A172 (cell line): ENCODE results near the gene PWP2. TPM values are rescaled to one million over a fixed set of nuclear protein-coding genes. Genes with fewer than 3 reads are reported as not detected.
"Not testable (repeated sequence)": the region's sequence is repeated elsewhere in the genome, so short reads cannot be mapped to it uniquely, and the experiment has no call there.

Source experiments
- DNase-seq: peaks from one replicate; pipeline ENCODE4 v3.0.0-alpha.2; 2015; ENCODE audit warnings: low spot score
- total RNA-seq: library from RNA; depleted of rRNA; stranded (reverse); fragments of >200 nt; shearing (Covaris generic); gene quantifications from 2 replicates; pipeline ENCODE4 v1.2.3, GENCODE V29; 2014

PWP2 gene
- total RNA-seq, 1 experiment from 2014 or later = 44.4 TPM

DNA sequence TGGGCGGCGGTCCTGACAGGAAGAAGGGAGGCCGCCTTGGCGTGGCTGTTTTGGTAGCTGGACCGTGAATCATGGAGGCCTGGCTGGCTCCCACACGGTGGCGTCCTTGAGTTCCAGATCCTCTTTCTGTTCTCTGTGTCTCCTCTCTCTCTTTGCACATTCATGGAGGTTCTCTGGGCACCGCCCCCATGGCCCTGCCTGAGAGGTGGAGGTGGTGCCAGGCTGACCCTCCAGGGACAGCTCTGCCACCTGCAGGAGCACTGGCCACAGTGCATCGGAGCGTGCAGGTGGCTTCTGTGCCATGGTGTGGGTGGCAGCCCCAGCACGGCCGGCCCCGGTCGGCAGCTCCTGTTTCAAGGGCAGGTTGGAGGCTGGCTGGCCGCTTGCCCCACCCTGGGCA, 30.8 kb downstream of the PWP2 start:
- not testable (repeated sequence) for DNase-seq

- DNase-seq = not testable (repeated sequence)
Observed at GRCh38 chr21:44139787-44140551, 32.8 kb downstream of the PWP2 start.

DNA sequence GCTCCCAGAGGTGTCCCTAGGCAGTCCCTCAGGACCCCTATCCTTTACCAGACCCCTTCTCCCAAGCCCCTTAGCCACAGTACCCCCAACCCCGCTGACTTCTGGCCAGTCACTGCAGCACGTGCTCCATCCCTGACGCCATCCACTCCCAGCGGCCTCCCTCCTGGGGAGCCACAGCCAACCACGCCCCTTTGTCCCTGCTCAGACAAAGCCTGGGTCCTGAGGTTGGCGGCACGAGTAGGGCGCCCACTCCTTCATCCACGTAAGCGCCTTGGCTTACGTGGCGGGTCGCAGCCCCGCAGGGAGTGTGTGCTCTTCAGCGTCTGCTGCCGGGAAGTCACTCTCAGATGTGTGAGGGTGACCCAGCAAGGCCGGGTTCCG, 33.3 kb downstream of the PWP2 start:
- DNase-seq = not testable (repeated sequence)

DNA sequence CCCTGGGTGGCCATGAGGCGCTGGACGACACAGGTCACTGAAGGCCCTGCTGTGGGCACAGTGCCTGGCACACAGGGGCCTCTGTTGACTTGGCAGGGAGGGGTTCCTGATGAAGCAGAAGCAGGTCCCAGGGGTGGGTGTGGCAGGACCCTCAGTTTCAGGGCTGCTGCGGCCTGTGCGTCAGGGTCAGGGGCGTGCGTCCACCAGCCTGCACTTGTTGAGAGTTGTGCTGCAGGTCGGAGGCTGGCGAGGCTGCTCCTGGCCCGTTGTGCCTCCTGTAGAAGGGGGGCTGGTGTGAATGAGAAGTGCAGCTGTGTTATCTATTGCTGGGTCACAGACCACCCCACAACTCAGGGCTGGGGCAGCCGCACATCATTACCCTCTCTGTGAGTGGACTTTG, 35.3 kb downstream of the PWP2 start:
- not testable (repeated sequence) for DNase-seq

GRCh38 chr21:44143380-44143779, 36.2 kb downstream of the PWP2 start:
- not testable (repeated sequence) for DNase-seq

GRCh38 chr21:44143996-44144395, 36.8 kb downstream of the PWP2 start:
- not testable (repeated sequence) for DNase-seq

DNA sequence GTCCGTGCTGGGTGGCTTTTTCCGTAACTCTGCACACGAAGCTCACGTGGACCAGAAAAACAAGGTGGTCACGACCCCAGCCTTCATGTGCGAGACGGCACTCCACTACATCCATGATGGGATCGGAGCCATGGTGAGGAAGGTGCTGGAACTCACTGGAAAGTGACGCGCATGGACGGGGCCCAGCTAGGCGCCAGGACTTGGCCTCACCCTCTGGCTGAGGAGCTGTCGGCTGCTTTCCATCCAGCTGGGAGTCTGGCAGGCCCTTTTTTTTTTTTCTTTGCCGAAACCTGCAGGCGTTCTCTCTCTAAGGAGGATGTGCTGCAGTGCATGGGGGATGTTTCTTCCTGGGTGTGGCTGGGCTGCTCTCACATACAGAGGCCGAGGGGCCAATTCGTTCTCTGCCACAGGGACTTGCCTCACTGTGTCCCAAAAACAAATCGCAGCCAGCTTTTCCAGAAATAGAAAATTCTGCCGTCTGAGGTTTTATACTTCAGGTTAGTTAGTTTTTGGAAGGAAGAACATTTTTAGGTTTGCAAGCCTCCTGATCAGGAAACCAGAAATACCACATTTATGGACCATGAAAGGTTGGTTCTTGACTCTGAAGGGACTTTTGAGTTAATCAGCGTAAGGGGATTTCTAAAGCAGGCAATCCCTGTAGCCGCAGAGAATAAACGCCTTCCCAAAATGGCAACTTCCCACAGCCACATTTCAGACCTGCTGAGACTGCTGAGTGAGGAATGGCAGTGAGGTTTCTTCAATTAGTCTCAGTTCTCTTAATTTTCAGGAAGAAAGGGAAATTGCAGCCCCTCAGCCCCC, 37.8 kb downstream of the PWP2 start:
- DNase-seq = not testable (repeated sequence)

DNA sequence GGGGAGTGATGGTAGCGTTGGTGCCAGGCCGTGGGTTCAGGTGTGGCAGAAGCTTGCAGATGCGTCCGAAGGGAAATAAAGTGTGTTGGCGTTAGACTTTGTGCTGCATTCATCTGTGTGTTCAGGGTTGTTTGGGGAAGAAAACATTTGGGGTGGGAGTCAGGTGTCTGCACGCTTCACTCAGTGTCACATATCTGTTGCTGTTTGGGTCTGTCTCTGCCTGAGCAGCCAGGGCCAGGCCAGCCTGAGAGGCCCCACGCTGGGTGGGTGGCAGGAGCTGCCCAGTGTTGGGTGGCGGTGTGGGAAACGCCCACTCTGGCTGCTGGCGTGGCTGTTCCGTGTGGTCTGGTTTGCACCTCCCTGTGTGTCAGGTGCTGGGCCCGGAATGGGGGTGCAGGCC, 38.4 kb downstream of the PWP2 start:
- not testable (repeated sequence) for DNase-seq

DNA sequence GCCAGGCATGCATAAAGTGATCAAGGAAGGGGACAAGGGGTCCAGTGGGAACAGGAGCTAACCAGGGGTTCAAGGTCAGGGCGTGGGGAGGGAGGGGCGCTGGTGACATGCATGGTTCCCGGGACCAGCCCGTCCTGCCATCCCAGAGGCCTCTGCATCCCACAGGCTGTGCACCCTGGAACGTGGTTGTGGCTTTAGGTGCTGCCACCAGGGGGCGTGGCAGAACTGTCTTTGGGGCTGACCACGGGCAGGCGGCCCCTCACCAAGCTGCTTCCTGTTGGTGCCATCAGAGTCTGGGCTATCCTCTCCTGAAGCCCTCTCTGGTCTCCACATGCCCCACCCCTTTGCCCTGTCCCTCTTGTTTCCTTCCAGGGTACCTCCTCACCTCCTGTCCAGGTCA, 39.9 kb downstream of the PWP2 start:
- DNase-seq = not testable (repeated sequence)

DNA sequence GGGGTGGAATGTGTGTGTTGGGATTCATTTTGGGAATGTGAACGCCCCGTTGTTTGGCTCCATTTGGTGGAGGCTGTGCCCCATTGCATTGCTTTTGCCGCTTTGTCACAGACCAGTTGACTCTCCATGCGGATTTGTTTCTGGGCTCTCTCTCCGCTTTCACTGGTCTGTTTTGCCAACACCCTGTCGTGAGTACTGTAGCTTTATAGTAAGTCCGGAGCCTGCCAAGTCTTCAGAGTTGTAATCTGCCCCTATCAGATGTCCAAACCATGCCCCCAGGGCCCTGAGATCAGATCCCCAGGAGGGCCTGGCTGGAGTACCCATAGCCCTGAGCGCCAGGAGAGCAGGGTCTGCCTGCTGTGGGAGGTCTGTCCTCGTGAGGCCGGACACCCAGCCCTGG, 43.1 kb downstream of the PWP2 start:
- DNase-seq = not testable (repeated sequence)

DNA sequence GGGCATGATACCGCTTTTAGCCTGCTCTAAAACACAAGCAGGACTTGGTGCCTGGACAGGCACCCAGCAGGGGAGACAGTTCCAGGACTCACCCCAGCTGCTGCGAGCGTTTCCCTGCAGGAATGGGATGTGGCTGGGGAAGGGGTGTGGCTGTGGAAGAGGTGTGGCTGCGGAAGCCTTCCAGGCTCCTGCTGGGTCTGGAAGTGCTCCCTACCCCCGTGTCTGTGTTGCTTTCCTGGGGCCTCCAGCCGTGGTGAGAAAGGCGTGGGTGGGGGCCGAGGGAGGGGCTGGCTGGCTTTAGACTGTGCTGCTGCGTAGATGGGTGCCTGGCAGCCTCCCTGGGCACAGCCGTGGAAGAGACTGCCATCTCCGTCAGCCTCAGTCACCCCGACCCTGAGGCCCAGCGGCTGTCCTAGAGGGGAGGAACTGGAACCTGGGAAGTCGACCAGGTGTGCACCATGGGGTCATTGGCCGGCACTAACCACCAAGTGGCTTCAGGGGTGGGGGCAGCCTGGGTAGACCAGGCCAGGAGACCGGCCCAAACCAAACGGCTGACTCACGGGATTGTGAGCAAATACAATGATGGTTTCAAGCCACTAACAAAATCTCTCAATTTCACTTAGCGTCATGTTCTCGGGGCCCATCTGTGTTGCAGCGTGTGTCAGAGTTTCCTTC, 46.2 kb downstream of the PWP2 start:
- DNase-seq = peak; percentile 17

DNA sequence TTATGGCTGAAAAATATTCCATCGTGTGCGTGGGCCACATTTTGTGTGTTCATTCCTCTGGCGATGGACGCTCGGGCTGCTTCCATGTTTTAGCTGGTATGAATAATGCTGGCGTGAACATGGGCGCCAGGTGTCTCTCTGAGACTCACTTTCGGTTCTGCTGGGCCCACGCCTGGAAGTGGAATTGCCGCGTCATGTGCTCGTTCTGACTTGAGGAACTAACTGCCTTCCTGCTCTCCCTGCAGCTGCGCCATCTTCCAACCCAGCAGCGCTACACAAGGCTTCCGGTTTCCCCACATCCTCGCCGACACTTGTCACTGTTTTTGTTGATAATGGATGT, 46.7 kb downstream of the PWP2 start:
- DNase-seq = not testable (repeated sequence)

DNA sequence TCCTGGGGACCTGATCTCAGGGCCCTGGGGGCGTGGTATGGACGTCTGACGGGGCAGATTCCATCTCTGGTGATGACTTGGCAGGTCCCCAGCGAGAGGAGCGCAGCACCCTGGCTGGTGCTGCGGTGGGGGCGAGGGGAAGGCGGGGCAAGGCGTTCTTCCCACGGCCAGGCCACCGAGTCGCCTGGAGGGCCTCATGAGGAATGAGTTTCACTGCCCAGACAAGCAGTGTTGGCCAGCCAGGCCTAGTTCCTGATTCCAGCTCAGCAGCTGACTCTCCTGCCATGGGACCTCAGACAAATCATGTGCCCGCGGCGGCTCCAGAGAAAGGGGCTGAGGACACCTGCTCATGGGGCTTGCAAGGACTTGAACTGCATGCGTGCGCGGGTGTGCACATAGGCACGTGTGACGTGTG, 47.6 kb downstream of the PWP2 start:
- not testable (repeated sequence) for DNase-seq

- not testable (repeated sequence) for DNase-seq
Observed at GRCh38 chr21:44155231-44155993, 48.2 kb downstream of the PWP2 start.

- DNase-seq = not testable (repeated sequence)
Observed at GRCh38 chr21:44155994-44156380, 48.8 kb downstream of the PWP2 start.

DNA sequence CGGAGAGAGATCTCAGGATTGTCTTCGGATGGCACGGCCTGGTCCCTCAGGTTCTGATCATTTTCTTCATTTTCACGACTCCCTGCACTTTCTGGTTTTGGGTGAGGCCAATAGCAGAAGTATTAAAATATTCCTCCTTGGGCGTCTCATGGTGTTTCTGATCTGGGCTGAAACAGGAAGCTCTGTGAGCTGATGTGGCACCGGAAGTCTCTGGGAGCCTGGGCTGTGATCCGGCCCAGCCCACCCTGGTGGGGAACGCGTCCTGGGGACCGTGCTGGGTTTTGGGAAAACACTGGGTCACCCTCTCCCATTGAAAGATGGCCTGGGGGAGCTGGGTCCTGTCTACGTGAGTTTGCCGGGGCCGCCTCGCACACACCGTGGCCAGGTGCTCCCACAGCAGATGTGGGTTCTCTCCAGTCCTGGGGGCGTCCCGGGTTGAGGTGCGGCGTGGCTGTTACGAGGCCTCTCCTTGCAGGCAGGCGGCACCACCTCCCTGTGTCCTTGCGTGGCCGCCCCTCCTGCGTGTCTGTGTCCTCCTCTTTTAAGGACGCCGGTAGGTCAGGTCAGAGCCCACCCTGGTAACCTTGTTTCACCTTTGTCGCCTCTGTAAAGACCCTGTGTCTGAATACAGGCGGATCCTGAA, 50.4 kb downstream of the PWP2 start:
- DNase-seq = not testable (repeated sequence)

DNA sequence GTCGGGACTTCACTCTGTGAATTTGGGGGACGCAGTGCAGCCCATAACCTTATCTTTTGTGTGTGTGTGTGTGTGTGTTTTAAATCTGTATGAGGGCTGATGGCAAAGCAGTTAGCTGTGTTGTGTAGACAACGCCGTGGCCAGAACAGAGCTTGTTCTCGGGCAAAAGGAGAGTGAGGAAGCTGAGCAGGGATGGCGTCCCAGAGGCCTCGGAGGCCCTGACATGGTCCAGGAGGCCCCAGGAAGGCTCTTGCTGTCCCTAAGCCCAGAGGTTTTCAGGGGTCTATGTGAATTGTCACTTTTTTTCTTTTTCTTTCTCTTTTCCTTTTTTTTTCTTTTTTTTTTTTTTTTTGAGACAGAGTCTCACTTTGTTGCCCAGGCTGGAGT, 50.9 kb downstream of the PWP2 start:
- not testable (repeated sequence) for DNase-seq

DNA sequence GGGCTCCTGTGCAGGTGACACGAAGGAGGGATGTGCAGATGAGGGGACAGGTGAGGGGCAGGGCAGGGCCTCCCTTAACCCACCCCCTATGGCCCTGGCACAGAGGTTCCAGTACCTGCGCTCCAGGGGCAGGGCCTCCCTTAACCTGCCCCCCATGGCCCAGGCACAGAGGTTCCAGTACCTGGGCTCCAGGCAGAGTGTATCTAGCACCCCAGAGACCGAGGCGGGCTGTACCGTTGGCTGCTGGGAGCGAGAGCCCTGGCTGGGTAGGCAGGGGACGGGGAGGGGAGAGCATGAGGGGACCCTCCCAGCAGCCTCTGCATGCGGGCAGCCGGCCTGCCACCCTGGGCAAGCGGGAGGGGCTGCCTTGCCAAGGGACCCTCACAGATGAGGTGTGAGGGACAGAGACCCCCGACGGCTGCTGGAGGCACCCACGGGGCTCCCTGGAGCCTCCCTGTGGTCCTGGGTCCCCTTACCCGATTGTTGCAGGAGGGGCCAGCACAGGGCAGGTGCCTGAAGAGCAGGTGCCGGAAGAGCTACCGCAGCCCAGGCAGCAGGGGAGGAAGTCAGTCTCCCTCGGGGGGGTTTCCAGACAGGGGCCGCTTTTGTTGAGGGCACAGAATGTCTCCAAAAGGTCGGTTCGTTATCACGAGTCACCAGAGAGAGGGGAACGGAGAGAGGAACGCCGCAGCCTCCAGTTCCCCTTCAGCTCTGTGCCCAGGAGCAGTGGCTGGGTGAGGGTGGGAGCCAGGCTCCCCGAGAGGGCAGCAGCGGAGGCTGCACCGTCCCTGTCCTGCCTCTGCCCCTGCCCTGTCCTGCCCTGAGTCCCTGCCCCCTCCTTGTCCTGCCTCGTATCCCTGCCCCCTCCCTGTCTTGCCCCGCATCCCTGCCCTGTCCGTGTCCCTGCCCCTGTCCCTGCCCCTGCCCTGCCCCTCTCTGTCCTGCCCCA, 52.4 kb downstream of the PWP2 start:
- DNase-seq = not testable (repeated sequence)

DNA sequence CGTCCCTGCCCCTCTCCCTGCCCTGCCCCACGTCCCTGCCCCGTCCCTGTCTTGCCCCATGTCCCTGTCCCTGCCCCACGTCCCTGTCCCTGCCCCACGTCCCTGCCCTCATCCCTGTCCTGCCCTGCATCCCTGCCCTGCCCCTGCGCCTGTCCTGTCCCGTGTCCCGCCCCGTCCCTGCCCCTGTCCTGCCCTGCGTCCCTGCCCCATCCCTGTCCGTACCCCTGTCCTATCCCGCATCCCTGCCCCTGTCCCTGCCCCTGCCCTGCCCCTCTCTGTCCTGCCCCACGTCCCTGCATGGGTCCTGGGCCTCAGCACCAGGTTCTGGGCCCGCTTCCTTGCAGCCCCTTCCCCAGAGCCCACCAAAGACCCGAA, 53.1 kb downstream of the PWP2 start:
- not testable (repeated sequence) for DNase-seq

- DNase-seq = not testable (repeated sequence)
Observed at GRCh38 chr21:44160821-44161220, 53.6 kb downstream of the PWP2 start.
